Esophagus (tissue), 2 donors: ENCODE measurements around the gene HINT1. TPM values are rescaled to one million over a fixed set of nuclear protein-coding genes. Genes with fewer than 3 reads are reported as not detected.

ENCODE experiments used
- H3K27ac ChIP-seq, 2 donors: one replicate each; pipeline ENCODE4 v1.5.1; 2013; ENCODE audit warnings: low read depth in 2 of 2, mild to moderate bottlenecking in 2 of 2, inconsistent platforms in 1 of 2, low read length in 1 of 2, moderate library complexity in 1 of 2
- H3K27me3 ChIP-seq, 2 donors: one replicate each; pipeline ENCODE4 v1.6.1; 2013; ENCODE audit warnings: low read length in 2 of 2, control low read depth in 1 of 2, mild to moderate bottlenecking in 1 of 2; ENCODE audit not compliant: insufficient read depth in 2 of 2, control insufficient read depth in 1 of 2
- H3K36me3 ChIP-seq, 2 donors: one replicate each; pipeline ENCODE4 v1.6.1; 2013; ENCODE audit warnings: low read length in 1 of 2; ENCODE audit not compliant: control insufficient read depth in 2 of 2, insufficient read depth in 2 of 2
- H3K4me1 ChIP-seq, 2 donors: one replicate each; pipeline ENCODE4 v1.6.1; 2013; ENCODE audit warnings: low read length in 1 of 2; ENCODE audit not compliant: control insufficient read depth in 2 of 2, insufficient read depth in 2 of 2
- H3K4me3 ChIP-seq, 2 donors: one replicate each; pipeline ENCODE4 v1.5.1; 2013; ENCODE audit warnings: low read length in 2 of 2, mild to moderate bottlenecking in 2 of 2, low read depth in 1 of 2, moderate library complexity in 1 of 2
- H3K9me3 ChIP-seq, 2 donors: one replicate each; pipeline ENCODE4 v1.6.1; 2013; ENCODE audit warnings: mild to moderate bottlenecking in 2 of 2, low read depth in 1 of 2, low read length in 1 of 2, moderate library complexity in 1 of 2; ENCODE audit not compliant: control insufficient read depth in 2 of 2, insufficient read depth in 1 of 2
- WGBS, 2 donors: extraction: QIAGEN DNeasy Blood & Tissue Kit; methylation state at CpG; one replicate each; pipeline ENCODE4 v1.1.7; 2013; 5-methylcytosine and 5-hydroxymethylcytosine counted together
- polyA plus RNA-seq, 2 donors: library from polyadenylated mRNA; stranded (reverse); fragments of 200-250 nt; gene quantifications; one replicate each; pipeline ENCODE4 v1.2.3, GENCODE V29; 2013
- donor health status: healthy with polysubstance abuse.
- donor health status: Bipolar disorder and iron deficiency.

The HINT1 gene
- polyA plus RNA-seq, 2 donors, result 130 to 299 TPM

- no peak overlapping the region for H3K4me3 ChIP-seq
- no peaks in the 10 kb centered on the region for H3K9me3 ChIP-seq
- H3K27ac ChIP-seq, result no peak overlapping the region
- H3K4me1 ChIP-seq, result no peaks in the 10 kb centered on the region
- H3K36me3 ChIP-seq, result no peaks in the 10 kb centered on the region
- no peaks in the 10 kb centered on the region for H3K27me3 ChIP-seq
Measured at GRCh38 chr5:131182839-131183238, 17.8 kb upstream of the HINT1 start.

- Histone ChIP-seq H3K9me3 (no peaks in the 10 kb centered on the region), H3K27ac (no peak overlapping the region), H3K4me3 (no peak overlapping the region), H3K36me3 (no peaks in the 10 kb centered on the region), H3K4me1 (no peaks in the 10 kb centered on the region), H3K27me3 (no peaks in the 10 kb centered on the region)
Measured at GRCh38 chr5:131180407-131180806, 15.4 kb upstream of the HINT1 start.

- Histone ChIP-seq H3K4me1 (no peaks in the 10 kb centered on the region), H3K36me3 (no peaks in the 10 kb centered on the region), H3K27me3 (no peaks in the 10 kb centered on the region), H3K9me3 (no peaks in the 10 kb centered on the region), H3K27ac (peak overlapping the region; percentile 61 to 92), H3K4me3 (peak overlapping the region; percentile 50 to 91)
- 0 to 2% methylated on average over 11 of the region's 11 CpGs for WGBS, 2 donors
Measured at GRCh38 chr5:131171276-131171810, 6.3 kb upstream of the HINT1 start.

DNA sequence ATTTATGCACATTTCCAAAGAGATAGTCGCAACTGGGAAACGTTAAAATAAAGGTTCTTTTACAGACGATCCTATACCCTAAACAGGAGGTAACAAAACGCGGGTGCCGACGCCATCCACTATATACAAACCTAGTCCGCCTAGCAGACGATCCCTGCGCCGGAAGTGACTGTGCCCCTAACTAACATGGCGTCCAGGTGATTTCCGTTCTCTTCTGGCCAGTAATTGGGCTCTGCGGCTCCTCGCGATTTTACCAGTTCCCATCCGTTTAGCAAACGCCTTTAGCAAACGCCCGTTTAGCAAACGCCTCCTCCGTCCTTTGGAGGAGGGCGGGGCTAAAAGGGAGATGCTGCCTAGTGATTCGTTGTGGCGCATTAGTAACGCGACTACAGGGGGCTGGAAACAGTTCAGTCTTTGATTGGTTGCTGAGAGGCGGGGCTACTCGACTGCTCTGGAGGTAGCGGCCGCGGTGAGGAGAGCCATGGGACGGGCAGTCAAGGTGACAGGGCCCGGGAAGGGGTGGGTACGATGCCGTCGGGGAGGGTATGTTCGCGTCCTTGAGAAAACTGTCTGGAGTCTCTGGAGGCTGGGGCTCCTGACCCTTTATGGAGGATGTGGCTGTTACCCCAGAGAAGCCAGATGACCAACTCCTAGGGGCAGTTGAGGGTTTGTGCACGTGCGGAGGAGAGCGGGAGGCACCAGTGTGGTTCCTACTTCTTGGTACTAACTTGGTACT is 5.7 kb upstream of the HINT1 start, which contains the start of gene LYRM7:
TSS of gene LYRM7 (plus strand) at position 405 of the 736 bp plus-strand sequence. CDS start at position 482, 77 bp downstream.
- Histone ChIP-seq H3K4me1 (no peaks in the 10 kb centered on the region), H3K9me3 (no peaks in the 10 kb centered on the region), H3K36me3 (no peaks in the 10 kb centered on the region), H3K27me3 (no peaks in the 10 kb centered on the region), H3K4me3 (peak within 1 kb of the TSS; percentile 52 to 91), H3K27ac (peak within 1 kb of the TSS; percentile 78 to 92)
- WGBS, 2 donors, result 0 to 1% methylated on average over 42 of the region's 42 CpGs

DNA sequence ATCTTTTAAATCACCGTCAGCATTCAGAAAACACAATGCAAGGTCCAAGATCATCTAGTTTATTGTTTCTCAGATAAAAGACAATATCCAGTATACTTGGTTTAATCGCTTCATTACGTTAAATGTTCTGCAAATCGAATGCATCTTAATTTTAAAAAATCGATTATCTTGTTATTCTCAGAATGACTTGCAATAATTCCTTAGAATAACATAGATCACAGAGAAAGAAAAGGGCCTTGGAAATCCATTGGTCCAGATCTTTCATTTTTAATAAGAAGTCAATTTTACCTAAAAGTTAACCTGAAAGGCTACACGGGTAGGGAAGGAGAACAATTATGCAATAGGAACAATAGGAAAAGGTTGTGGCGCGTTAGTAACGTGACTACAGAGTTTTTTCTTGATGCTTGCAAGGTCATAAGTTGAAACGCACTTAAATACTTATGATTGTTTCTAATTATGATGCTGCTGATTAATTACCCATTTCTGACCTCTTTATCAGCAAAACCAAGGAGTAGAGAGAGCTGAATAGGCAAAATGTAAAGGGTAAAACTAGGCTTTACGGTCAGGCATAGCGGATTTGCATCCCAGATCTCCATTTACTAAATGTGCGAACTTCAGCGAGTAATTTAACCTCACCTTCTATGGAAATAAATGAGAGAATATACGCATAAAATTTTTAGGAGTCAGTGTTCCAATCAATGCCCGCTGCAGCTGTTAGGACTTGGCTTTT is 4.9 kb upstream of the HINT1 start:
- Histone ChIP-seq H3K36me3 (no peaks in the 10 kb centered on the region), H3K27ac (peak overlapping the region; percentile 78 to 92), H3K9me3 (no peaks in the 10 kb centered on the region), H3K4me1 (no peaks in the 10 kb centered on the region), H3K4me3 (peak overlapping the region; percentile 52 to 91), H3K27me3 (no peaks in the 10 kb centered on the region)
- 33 to 36% methylated on average over 16 of the region's 16 CpGs for WGBS, 2 donors

GRCh38 chr5:131167615-131168014 is 2.6 kb upstream of the HINT1 start:
- no peaks in the 10 kb centered on the region for H3K36me3 ChIP-seq
- no peaks in the 10 kb centered on the region for H3K9me3 ChIP-seq
- no peaks in the 10 kb centered on the region for H3K4me1 ChIP-seq
- no peak overlapping the region for H3K4me3 ChIP-seq
- 92 to 94% methylated on average over 5 of the region's 5 CpGs for WGBS, 2 donors
- no peak overlapping the region for H3K27ac ChIP-seq
- no peaks in the 10 kb centered on the region for H3K27me3 ChIP-seq

- WGBS, 2 donors, result 0% methylated on average over 43 to 73 of the region's 73 CpGs
Measured at GRCh38 chr5:131164191-131165118, 601 bp downstream of the HINT1 start.

DNA sequence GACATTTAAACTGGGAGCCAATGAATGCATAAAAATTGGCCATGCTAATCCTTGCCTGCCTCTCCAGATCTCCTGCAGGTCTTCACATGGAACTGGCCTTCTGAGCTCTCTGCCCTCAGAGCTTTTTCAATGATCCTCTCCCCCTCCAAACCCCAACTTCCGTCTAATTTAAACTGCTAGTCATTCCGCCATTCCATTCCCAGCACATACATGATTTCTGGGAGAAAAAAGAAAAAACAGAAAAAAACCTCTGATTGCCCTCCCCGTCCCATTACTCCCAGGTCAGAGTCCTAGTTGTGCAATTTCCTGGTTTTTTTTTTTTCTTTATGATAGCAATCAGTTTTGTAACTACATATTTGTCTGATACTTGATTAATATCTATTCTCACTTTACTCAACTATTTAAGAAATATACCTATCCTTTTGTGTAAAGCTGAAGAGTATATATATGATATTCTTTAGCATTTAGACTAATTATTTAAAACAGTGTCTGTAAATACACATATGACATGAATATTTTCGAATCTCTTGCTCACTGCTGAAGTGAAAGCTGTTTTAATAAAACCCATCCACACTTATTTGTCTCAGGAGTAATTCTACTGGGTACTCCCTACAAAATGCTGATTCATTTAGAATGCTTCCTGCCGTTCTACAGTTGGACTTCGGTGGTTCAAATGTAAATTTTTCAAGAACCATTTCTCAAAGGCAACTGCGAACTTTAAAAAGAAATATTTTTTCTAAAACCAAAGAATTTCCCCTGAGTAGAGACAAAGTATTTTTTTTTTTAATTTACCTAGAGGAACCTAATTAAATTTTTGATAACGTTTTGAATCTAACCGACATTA is 1.6 kb downstream of the HINT1 start:
- H3K9me3 ChIP-seq, result no peaks in the 10 kb centered on the region
- peak overlapping the region in 1 of 2 donors; percentile 15 for H3K27ac ChIP-seq
- H3K27me3 ChIP-seq, result no peaks in the 10 kb centered on the region
- 13 to 19% methylated on average over 9 of the region's 9 CpGs for WGBS, 2 donors
- H3K36me3 ChIP-seq, result peaks cover 0 to 6% of the 10 kb centered on the region in 2 donors
- H3K4me3 ChIP-seq, result peak overlapping the region in 1 of 2 donors; percentile 90
- H3K4me1 ChIP-seq, result no peaks in the 10 kb centered on the region

More at GRCh38 chr5:131164191-131165118, 601 bp downstream of the HINT1 start:
- Histone ChIP-seq H3K4me1 (no peaks in the 10 kb centered on the region), H3K9me3 (no peaks in the 10 kb centered on the region), H3K27me3 (no peaks in the 10 kb centered on the region), H3K36me3 (peaks cover 0 to 6% of the 10 kb centered on the region in 2 donors), H3K27ac (peak overlapping the region; percentile 98), H3K4me3 (peak overlapping the region; percentile 90 to 93)
